ENCODE data around the gene ZNF277.

ZNF277 gene

DNA sequence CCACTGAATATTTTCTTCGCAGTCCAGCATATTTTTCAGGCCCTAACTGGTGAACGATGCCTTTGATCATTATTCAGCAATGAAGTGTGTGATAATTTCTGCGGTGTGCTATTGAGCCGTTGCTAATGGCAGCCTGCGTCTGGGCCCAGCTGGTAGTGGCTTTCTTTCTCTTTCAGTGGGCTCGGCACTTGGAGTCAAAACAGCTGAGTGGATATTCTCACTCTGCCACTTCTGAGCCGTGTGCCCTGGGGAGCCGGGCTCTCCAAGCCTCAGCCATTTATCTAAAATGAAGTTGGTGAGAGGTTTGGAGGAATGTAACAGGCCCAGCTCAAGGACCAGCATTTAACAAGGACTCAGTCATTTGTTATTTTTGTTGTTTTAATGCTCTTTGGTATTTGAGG, 156.2 kb downstream of the ZNF277 start:
- no peak overlapping the region for H3K4me2 ChIP-seq (ENCODE audit: low read length)
- H3K4me1 ChIP-seq (ENCODE audit: control insufficient read depth, insufficient read depth, low read length), result no peaks in the 10 kb centered on the region
- no peak overlapping the region for H3K4me3 ChIP-seq (ENCODE audit: low read length)
- H3K27me3 ChIP-seq (ENCODE audit: control insufficient read depth, insufficient read depth, low read length), result no peaks in the 10 kb centered on the region
- no peaks in the 10 kb centered on the region for H3K36me3 ChIP-seq (ENCODE audit: insufficient read depth, low read length)
- no peak overlapping the region for H3K9ac ChIP-seq (ENCODE audit: low read depth, low read length)
- no peaks in the 10 kb centered on the region for H3K9me3 ChIP-seq (replicated peaks; ENCODE audit: low read length)

DNA sequence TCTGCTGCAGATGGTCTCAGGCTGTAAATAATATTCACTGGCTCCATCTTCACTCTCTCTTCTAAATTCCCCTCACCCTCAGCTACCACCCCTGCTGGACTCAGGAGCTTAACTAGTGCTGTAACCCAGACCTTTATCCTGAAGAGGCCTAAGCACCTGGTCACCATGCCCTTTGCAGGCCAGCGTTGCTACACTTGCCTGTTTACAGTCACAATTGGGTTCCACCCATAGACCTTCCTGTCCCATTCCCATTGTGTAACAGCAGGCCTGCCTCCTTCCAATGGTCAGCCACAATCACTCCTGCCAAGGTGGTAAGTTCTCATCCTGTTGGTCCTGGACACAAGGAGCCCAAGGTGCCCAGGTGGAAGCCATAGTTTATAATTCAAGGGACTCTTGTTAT, 157.9 kb downstream of the ZNF277 start:
- Histone ChIP-seq H3K4me3 (ENCODE audit: low read length) (no peak overlapping the region), H3K36me3 (ENCODE audit: insufficient read depth, low read length) (no peaks in the 10 kb centered on the region), H3K27me3 (ENCODE audit: control insufficient read depth, insufficient read depth, low read length) (no peaks in the 10 kb centered on the region), H3K4me1 (ENCODE audit: control insufficient read depth, insufficient read depth, low read length) (no peaks in the 10 kb centered on the region), H3K4me2 (ENCODE audit: low read length) (no peak overlapping the region), H3K9ac (ENCODE audit: low read depth, low read length) (no peak overlapping the region), H3K9me3 (replicated peaks; ENCODE audit: low read length) (no peaks in the 10 kb centered on the region)

DNA sequence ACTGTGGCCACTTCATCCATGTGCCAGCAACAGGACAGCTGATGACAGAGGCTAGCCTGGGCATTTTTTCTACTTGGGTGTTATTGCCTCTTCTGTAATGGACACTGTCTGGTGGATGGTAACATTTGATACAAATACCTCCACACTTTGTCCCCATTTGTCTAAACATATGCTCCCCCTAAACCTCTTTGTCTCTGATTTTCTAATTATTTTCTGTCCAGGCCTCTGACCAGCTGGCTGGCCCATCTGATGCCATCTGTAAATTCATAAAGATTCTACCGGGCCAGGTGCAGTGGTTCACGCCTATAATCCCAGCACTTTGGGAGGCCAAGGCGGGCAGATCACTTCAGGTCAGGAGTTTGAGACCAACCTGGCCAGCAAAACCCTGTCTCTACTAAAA, 159.1 kb downstream of the ZNF277 start:
- Histone ChIP-seq H3K9me3 (replicated peaks; ENCODE audit: low read length) (no peaks in the 10 kb centered on the region), H3K27me3 (ENCODE audit: control insufficient read depth, insufficient read depth, low read length) (no peaks in the 10 kb centered on the region), H3K36me3 (ENCODE audit: insufficient read depth, low read length) (no peaks in the 10 kb centered on the region), H3K4me2 (ENCODE audit: low read length) (no peak overlapping the region), H3K4me3 (ENCODE audit: low read length) (no peak overlapping the region), H3K9ac (ENCODE audit: low read depth, low read length) (no peak overlapping the region), H3K4me1 (ENCODE audit: control insufficient read depth, insufficient read depth, low read length) (no peaks in the 10 kb centered on the region)

DNA sequence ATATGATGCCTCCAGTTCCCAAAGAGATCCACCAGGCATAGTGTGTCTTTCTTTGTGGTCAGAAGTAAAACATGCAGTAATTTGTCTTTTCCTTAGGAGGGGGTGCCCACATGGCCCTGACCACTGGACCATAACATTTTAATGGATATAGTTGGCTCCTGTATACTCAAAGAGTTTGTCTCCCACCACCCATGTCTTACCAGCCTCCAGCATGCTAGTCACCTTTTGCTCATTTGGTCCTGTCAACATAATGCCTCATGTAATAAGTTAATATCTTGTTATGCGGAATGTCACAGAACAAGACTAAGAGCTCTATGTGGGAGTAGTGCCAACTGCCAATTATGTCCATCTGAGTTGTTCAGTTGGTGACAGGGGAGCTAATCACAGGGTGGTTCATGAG, 160.4 kb downstream of the ZNF277 start:
- H3K9me3 ChIP-seq (replicated peaks; ENCODE audit: low read length), result no peaks in the 10 kb centered on the region
- H3K4me2 ChIP-seq (ENCODE audit: low read length), result no peak overlapping the region
- no peaks in the 10 kb centered on the region for H3K36me3 ChIP-seq (ENCODE audit: insufficient read depth, low read length)
- no peak overlapping the region for H3K9ac ChIP-seq (ENCODE audit: low read depth, low read length)
- no peak overlapping the region for H3K4me3 ChIP-seq (ENCODE audit: low read length)
- no peaks in the 10 kb centered on the region for H3K27me3 ChIP-seq (ENCODE audit: control insufficient read depth, insufficient read depth, low read length)
- H3K4me1 ChIP-seq (ENCODE audit: control insufficient read depth, insufficient read depth, low read length), result no peaks in the 10 kb centered on the region

DNA sequence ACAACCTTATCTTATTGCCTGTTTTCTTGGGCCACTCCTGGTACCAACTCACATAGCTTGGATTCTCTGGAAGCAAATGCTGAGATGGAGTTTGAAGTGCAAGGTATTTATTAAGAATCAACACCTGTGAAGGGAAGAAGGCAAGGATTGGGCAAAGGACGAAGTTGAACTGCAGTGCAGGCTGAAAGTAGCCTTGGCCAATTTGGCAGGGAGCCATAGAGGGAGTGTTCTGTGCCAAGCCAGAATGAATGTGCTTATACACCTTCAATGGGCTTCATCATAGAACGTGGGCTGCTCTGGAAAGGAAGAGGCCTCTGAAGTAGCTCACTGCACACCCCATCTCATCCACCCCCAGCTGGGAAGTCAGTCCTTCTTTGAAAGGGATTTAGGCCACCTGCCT, 163.9 kb downstream of the ZNF277 start:
- no peaks in the 10 kb centered on the region for H3K4me1 ChIP-seq (ENCODE audit: control insufficient read depth, insufficient read depth, low read length)
- H3K36me3 ChIP-seq (ENCODE audit: insufficient read depth, low read length), result no peaks in the 10 kb centered on the region
- H3K9ac ChIP-seq (ENCODE audit: low read depth, low read length), result no peak overlapping the region
- no peaks in the 10 kb centered on the region for H3K9me3 ChIP-seq (replicated peaks; ENCODE audit: low read length)
- H3K4me2 ChIP-seq (ENCODE audit: low read length), result no peak overlapping the region
- no peak overlapping the region for H3K4me3 ChIP-seq (ENCODE audit: low read length)
- H3K27me3 ChIP-seq (ENCODE audit: control insufficient read depth, insufficient read depth, low read length), result no peaks in the 10 kb centered on the region

DNA sequence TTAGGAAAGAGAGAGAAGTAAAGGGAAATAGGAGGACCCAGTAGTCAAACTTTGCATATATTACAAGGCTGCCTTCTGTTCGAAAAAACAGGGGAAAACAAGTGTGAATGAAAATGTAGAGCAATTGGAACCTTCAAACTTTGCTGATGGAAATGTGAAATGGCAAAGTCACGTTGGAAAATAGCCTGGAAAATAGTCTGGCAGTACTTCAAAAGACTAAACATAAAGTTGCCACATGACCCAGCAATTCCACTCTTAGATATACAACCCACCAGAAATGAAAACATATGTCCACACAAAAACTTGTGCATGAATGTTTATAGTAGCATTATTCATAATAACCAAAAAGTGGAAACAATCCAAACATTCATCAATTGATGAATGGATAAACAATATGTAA, 165.2 kb downstream of the ZNF277 start:
- H3K9ac ChIP-seq (ENCODE audit: low read depth, low read length), result no peak overlapping the region
- H3K27me3 ChIP-seq (ENCODE audit: control insufficient read depth, insufficient read depth, low read length), result no peaks in the 10 kb centered on the region

DNA sequence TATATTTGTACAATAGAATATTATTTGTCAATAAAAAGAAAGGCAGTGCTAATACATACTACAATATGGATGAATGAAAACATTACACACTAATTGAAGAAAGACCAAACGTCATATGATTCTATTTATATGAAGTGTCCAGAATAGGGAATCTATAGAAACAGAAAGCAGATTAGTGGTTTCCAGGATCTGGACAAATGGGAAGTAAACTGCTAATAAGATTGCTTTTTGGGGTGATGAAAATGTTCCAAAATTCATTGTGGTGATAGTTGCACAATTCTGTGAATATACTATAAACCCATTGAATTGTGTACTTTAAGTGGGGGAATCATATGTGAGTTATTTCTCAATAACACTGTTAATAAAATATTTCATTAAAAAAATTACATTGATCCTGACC, 165.6 kb downstream of the ZNF277 start:
- no peak overlapping the region for H3K9ac ChIP-seq (ENCODE audit: low read depth, low read length)
- H3K4me3 ChIP-seq (ENCODE audit: low read length), result no peak overlapping the region
- H3K4me1 ChIP-seq (ENCODE audit: control insufficient read depth, insufficient read depth, low read length), result no peaks in the 10 kb centered on the region
- no peaks in the 10 kb centered on the region for H3K9me3 ChIP-seq (replicated peaks; ENCODE audit: low read length)
- no peaks in the 10 kb centered on the region for H3K27me3 ChIP-seq (ENCODE audit: control insufficient read depth, insufficient read depth, low read length)
- H3K4me2 ChIP-seq (ENCODE audit: low read length), result no peak overlapping the region
- H3K36me3 ChIP-seq (ENCODE audit: insufficient read depth, low read length), result no peaks in the 10 kb centered on the region

More for the DNA sequence above, 165.2 kb downstream of the ZNF277 start:
- H3K4me3 ChIP-seq (ENCODE audit: low read length), result no peak overlapping the region
- no peak overlapping the region for H3K4me2 ChIP-seq (ENCODE audit: low read length)
- H3K4me1 ChIP-seq (ENCODE audit: control insufficient read depth, insufficient read depth, low read length), result no peaks in the 10 kb centered on the region
- H3K9me3 ChIP-seq (replicated peaks; ENCODE audit: low read length), result no peaks in the 10 kb centered on the region
- no peaks in the 10 kb centered on the region for H3K36me3 ChIP-seq (ENCODE audit: insufficient read depth, low read length)

DNA sequence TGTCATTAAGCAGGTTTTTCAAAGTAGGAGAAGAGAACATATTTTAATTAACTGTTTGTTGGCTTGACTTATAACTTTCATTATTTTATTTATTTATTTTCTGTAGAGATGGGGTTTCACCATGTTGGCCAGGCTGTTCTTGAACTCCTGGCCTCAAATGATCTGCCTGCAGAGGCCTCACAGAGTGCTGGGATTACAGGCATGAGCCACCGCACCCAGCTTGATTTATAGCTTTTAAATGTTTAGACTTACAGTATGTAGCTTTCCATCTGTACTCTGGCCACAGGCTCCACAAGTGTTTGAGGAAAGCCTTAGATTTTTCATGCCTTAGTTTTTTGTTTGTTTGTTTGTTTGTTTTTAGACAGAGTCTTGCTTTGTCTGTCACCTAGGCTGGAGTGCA, 171.1 kb downstream of the ZNF277 start:
- no peak overlapping the region for H3K4me2 ChIP-seq (ENCODE audit: low read length)

DNA sequence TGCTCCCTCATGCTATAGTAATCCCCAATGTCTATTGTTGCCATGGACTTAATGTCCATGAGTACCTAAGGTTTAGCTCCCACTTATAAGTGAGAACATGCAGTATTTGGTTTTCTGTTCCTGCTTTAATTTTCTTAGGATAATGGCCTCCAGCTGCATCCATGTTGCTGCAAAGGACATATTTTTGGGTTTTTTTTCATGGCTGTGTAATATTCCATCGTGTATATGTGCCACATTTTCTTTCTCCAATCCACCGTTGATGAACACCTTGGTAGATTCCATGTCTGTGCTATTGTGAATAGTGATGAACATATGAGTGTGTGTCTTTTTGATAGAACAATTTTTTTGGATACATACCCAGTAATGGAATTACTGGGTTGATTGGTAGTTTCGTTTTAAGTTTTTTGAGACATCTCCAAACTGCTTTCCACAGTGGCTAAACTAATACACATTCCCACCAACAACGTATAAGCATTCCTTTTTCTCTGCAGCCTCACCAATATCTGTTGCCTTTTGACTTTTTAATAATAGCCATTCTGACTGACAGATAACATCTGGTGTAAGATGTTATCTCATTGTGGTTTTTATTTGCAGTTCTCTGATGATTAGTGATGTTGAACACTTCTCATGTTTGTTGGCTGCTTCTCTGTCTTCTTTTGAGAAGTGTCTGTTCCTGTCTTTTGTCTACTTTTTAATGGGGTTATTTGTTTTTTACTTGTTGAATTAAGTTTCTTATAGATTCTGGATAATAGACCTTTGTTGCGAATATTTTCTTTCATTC, 175.0 kb downstream of the ZNF277 start:
- Histone ChIP-seq H3K4me2 (ENCODE audit: low read length) (no peak overlapping the region), H3K9ac (ENCODE audit: low read depth, low read length) (no peak overlapping the region), H3K36me3 (ENCODE audit: insufficient read depth, low read length) (no peaks in the 10 kb centered on the region), H3K4me3 (ENCODE audit: low read length) (no peak overlapping the region), H3K27me3 (ENCODE audit: control insufficient read depth, insufficient read depth, low read length) (no peaks in the 10 kb centered on the region), H3K4me1 (ENCODE audit: control insufficient read depth, insufficient read depth, low read length) (no peaks in the 10 kb centered on the region), H3K9me3 (replicated peaks; ENCODE audit: low read length) (no peaks in the 10 kb centered on the region)

More for the DNA sequence above, 171.1 kb downstream of the ZNF277 start:
- Histone ChIP-seq H3K36me3 (ENCODE audit: insufficient read depth, low read length) (no peaks in the 10 kb centered on the region), H3K9ac (ENCODE audit: low read depth, low read length) (no peak overlapping the region), H3K4me3 (ENCODE audit: low read length) (no peak overlapping the region), H3K27me3 (ENCODE audit: control insufficient read depth, insufficient read depth, low read length) (no peaks in the 10 kb centered on the region), H3K9me3 (replicated peaks; ENCODE audit: low read length) (no peaks in the 10 kb centered on the region), H3K4me1 (ENCODE audit: control insufficient read depth, insufficient read depth, low read length) (no peaks in the 10 kb centered on the region)

DNA sequence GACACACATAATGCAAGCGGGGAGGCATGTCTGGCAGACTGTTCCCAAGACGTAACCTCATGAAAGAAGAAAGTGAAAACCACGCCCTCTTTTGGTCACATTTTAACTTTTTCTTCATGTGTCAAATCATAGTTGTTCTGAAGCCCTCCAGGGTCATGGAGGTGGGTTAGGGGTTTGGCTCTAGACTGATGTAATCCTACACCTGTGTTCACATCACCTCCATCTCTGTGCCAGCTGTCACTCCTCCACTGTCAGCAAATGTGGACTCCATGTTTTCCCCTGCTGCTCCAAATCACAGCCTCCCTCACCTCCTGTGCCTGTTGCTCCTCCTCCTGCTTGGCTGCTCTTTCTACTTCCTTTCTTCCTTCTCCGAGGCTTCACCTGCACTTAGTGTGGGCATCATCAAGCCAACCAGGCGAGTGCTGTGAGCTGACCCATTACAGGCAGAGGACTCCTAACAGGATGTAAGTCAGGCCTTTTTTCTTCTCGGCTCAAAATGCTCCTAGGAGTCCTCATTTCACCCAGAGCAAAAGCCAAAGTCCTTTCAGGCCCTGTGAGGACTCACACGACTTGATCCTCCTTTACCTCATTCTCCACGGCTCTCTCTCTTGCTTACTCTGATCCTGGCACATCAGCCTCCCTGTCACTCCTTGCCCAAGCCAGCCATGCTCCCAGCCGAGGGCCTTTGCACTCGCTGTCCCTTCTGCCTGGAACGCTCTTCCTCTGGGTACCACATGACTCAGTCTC, 177.3 kb downstream of the ZNF277 start:
- no peaks in the 10 kb centered on the region for H3K9me3 ChIP-seq (replicated peaks; ENCODE audit: low read length)
- no peaks in the 10 kb centered on the region for H3K4me1 ChIP-seq (ENCODE audit: control insufficient read depth, insufficient read depth, low read length)
- H3K36me3 ChIP-seq (ENCODE audit: insufficient read depth, low read length), result no peaks in the 10 kb centered on the region
- no peak overlapping the region for H3K9ac ChIP-seq (ENCODE audit: low read depth, low read length)
- H3K4me2 ChIP-seq (ENCODE audit: low read length), result no peak overlapping the region
- no peak overlapping the region for H3K4me3 ChIP-seq (ENCODE audit: low read length)
- H3K27me3 ChIP-seq (ENCODE audit: control insufficient read depth, insufficient read depth, low read length), result peaks cover 4% of the 10 kb centered on the region

DNA sequence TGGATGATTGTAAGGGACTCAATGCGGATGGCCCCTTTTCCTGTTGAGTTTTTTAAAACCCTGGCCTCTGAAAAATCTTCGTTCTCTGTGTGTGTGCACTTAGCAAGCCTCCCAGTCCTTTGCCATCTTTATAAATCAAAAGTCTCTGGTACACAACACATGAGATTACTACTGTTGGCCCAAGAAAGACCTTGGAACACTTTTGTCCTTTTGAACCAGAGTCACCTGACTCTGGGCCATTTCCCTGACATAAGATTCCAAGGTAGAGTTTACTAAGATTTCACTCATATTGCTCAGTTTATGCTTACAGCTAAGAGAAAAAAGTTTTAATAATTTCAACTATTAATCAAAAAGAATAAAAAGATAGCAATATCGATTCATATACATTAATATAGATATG, 179.0 kb downstream of the ZNF277 start:
- no peak overlapping the region for H3K9ac ChIP-seq (ENCODE audit: low read depth, low read length)
- H3K9me3 ChIP-seq (replicated peaks; ENCODE audit: low read length), result no peaks in the 10 kb centered on the region
- no peaks in the 10 kb centered on the region for H3K4me1 ChIP-seq (ENCODE audit: control insufficient read depth, insufficient read depth, low read length)
- H3K4me3 ChIP-seq (ENCODE audit: low read length), result no peak overlapping the region
- H3K4me2 ChIP-seq (ENCODE audit: low read length), result no peak overlapping the region
- no peaks in the 10 kb centered on the region for H3K36me3 ChIP-seq (ENCODE audit: insufficient read depth, low read length)
- H3K27me3 ChIP-seq (ENCODE audit: control insufficient read depth, insufficient read depth, low read length), result peaks cover 4% of the 10 kb centered on the region

DNA sequence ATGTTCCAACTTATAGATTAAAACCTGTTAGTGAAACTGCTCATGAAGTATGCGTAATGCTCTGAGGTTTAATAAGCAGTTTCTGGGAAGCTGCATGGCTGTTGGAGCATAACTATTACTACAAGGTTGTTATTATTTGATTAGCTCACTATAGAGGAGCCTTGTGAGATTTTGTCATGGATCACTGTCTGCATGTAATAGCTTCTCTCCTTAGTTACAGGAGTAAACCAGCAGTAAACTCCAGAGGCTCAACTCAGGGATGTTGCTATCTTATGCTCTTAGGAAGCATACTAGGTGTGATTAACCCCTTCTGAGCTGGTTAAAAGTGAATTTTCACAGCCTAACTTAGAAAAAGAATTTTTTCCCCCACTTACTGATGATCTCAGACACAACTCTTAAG, 180.1 kb downstream of the ZNF277 start:
- peaks cover 4% of the 10 kb centered on the region for H3K27me3 ChIP-seq (ENCODE audit: control insufficient read depth, insufficient read depth, low read length)
- H3K4me3 ChIP-seq (ENCODE audit: low read length), result no peak overlapping the region
- no peaks in the 10 kb centered on the region for H3K9me3 ChIP-seq (replicated peaks; ENCODE audit: low read length)
- no peak overlapping the region for H3K9ac ChIP-seq (ENCODE audit: low read depth, low read length)
- H3K4me2 ChIP-seq (ENCODE audit: low read length), result no peak overlapping the region
- H3K4me1 ChIP-seq (ENCODE audit: control insufficient read depth, insufficient read depth, low read length), result no peaks in the 10 kb centered on the region
- no peaks in the 10 kb centered on the region for H3K36me3 ChIP-seq (ENCODE audit: insufficient read depth, low read length)
